Liver (tissue), 9 donors: ENCODE data around the gene SNTA1. TPM values are rescaled to one million over a fixed set of nuclear protein-coding genes. Genes with fewer than 3 reads are reported as not detected.

Experiments
- DNase-seq: peaks from one replicate; pipeline ENCODE4 v3.0.0-alpha.2; 2017; ENCODE audit warnings: low spot score
- H3K27ac ChIP-seq, 2 donors: one replicate each; pipeline ENCODE4 v1.7.0; 2013; ENCODE audit warnings: inconsistent platforms in 2 of 2, low read length in 2 of 2, control low read depth in 1 of 2, low read depth in 1 of 2, mild to moderate bottlenecking in 1 of 2
- H3K27me3 ChIP-seq, 4 donors: one replicate each; pipeline versions ENCODE4 v1.6.1 to v1.7.0; 2013; ENCODE audit warnings: low read length in 3 of 4, inconsistent platforms in 1 of 4, mild to moderate bottlenecking in 1 of 4, moderate library complexity in 1 of 4; ENCODE audit not compliant: control insufficient read depth in 4 of 4, insufficient read depth in 4 of 4
- H3K36me3 ChIP-seq, 4 donors: one replicate each; pipeline versions ENCODE4 v1.6.1 to v1.7.0; 2013; ENCODE audit warnings: low read length in 3 of 4, mild to moderate bottlenecking in 3 of 4, low read depth in 1 of 4, moderate library complexity in 1 of 4; ENCODE audit not compliant: control insufficient read depth in 4 of 4, insufficient read depth in 3 of 4
- H3K4me1 ChIP-seq, 4 donors: one replicate each; pipeline versions ENCODE4 v1.6.1 to v1.7.0; 2013; ENCODE audit warnings: low read length in 3 of 4, mild to moderate bottlenecking in 3 of 4, moderate library complexity in 1 of 4; ENCODE audit not compliant: control insufficient read depth in 4 of 4, insufficient read depth in 4 of 4
- H3K4me3 ChIP-seq, 3 donors: one replicate each; pipeline versions ENCODE4 v1.6.1 to v1.7.0; 2013; ENCODE audit warnings: low read length in 3 of 3, control low read depth in 1 of 3, low read depth in 1 of 3, mild to moderate bottlenecking in 1 of 3
- H3K9ac ChIP-seq, 2 donors: one replicate each; pipeline ENCODE4 v1.7.0; 2013; ENCODE audit warnings: low read length in 2 of 2, mild to moderate bottlenecking in 2 of 2, moderate library complexity in 2 of 2, control low read depth in 1 of 2, low read depth in 1 of 2
- H3K9me3 ChIP-seq, 4 donors: one replicate each; pipeline versions ENCODE4 v1.6.1 to v1.7.0; 2013; ENCODE audit warnings: low read length in 3 of 4; ENCODE audit not compliant: control insufficient read depth in 4 of 4
- CTCF ChIP-seq: fragments of 150-350 bp; IDR thresholded peaks from 2 replicates; pipeline ENCODE4 v1.5.1; 2017; ENCODE audit warnings: improper control_type of control experiment, low read depth, low read length; ENCODE audit not compliant: missing input control
- EGR1 ChIP-seq, 2 donors: IDR thresholded peaks; 2 replicates each; pipeline ENCODE4 v1.6.1; 2016 to 2018; ENCODE audit warnings: antibody characterized with exemption in 2 of 2, low read depth in 2 of 2
- FOXA1 ChIP-seq: IDR thresholded peaks from 2 replicates; pipeline ENCODE4 v1.6.1; 2016; ENCODE audit warnings: antibody characterized with exemption
- FOXA2 ChIP-seq: IDR thresholded peaks from 2 replicates; pipeline ENCODE4 v1.6.1; 2016; ENCODE audit warnings: antibody characterized with exemption
- GABPA ChIP-seq, 2 donors: IDR thresholded peaks in 1 of 2; conservative IDR thresholded peaks in 1 of 2; 2 replicates each; pipeline ENCODE4 v1.6.1; 2016; ENCODE audit warnings: antibody characterized with exemption in 2 of 2, mild to moderate bottlenecking in 1 of 2, moderate library complexity in 1 of 2
- HNF4A ChIP-seq, 2 donors: conservative IDR thresholded peaks; 2 replicates each; pipeline ENCODE4 v1.6.1; 2016; ENCODE audit warnings: antibody characterized with exemption in 2 of 2, mild to moderate bottlenecking in 2 of 2
- HNF4G ChIP-seq: IDR thresholded peaks from 2 replicates; pipeline ENCODE4 v1.6.1; 2016; ENCODE audit warnings: antibody characterized with exemption
- JUND ChIP-seq, 2 donors: IDR thresholded peaks; 2 replicates each; pipeline ENCODE4 v1.6.1; 2016; ENCODE audit warnings: antibody characterized with exemption in 2 of 2
- MAX ChIP-seq: IDR thresholded peaks from 2 replicates; pipeline ENCODE4 v1.6.1; 2016; ENCODE audit warnings: antibody characterized with exemption
- NR2F2 ChIP-seq: IDR thresholded peaks from 2 replicates; pipeline ENCODE4 v1.6.1; 2016; ENCODE audit warnings: antibody characterized with exemption
- RAD21 ChIP-seq, 2 donors: IDR thresholded peaks; 2 replicates each; pipeline ENCODE4 v1.6.1; 2016; ENCODE audit warnings: antibody characterized with exemption in 2 of 2, mild to moderate bottlenecking in 2 of 2
- REST ChIP-seq: IDR thresholded peaks from 2 replicates; pipeline ENCODE4 v1.6.1; 2016; ENCODE audit warnings: antibody characterized with exemption, mild to moderate bottlenecking
- RXRA ChIP-seq, 2 donors: IDR thresholded peaks; 2 replicates each; pipeline ENCODE4 v1.6.1; 2017 to 2018; ENCODE audit warnings: antibody characterized with exemption in 2 of 2, mild to moderate bottlenecking in 1 of 2
- SP1 ChIP-seq: IDR thresholded peaks from 2 replicates; pipeline ENCODE4 v1.6.1; 2018; ENCODE audit warnings: antibody characterized with exemption, mild to moderate bottlenecking
- TAF1 ChIP-seq: conservative IDR thresholded peaks from 2 replicates; pipeline ENCODE4 v1.6.1; 2016; ENCODE audit warnings: antibody characterized with exemption, mild to moderate bottlenecking
- YY1 ChIP-seq: IDR thresholded peaks from 2 replicates; pipeline ENCODE4 v1.6.1; 2016; ENCODE audit warnings: antibody characterized with exemption, mild to moderate bottlenecking
- ZBTB33 ChIP-seq: IDR thresholded peaks from 2 replicates; pipeline ENCODE4 v1.6.1; 2016; ENCODE audit warnings: antibody characterized with exemption
- WGBS: extraction: QIAGEN DNeasy Blood & Tissue Kit; methylation state at CpG from one replicate; pipeline ENCODE4 v1.1.7; 2013; 5-methylcytosine and 5-hydroxymethylcytosine counted together
- polyA plus RNA-seq, 2 donors: library from polyadenylated mRNA; stranded (reverse) in 1 of 2; unstranded in 1 of 2; fragments of 200-250 nt in 1 of 2; fragments of >200 nt in 1 of 2; fragmentation: Nextera tagmentation in 1 of 2; extraction: Ambion mirVana in 1 of 2; gene quantifications; one replicate each; pipeline versions ENCODE4 v1.2.1 to v1.2.3, GENCODE V29; 2013 to 2015
- total RNA-seq, 2 donors: library from RNA; depleted of rRNA; stranded (reverse); fragments of >200 nt; gene quantifications; one replicate each; pipeline ENCODE4 v1.2.3, GENCODE V29; 2014
- TF ChIP-seq, protein P1 (sequence below): IDR thresholded peaks from 2 replicates; pipeline ENCODE4 v1.6.1; 2016; ENCODE audit warnings: antibody characterized with exemption
- donor health status: healthy.
- donor health status: healthy.
- donor health status: healthy.
- donor health status: healthy.
- donor health status: healthy.

SNTA1 gene
- total and polyA plus RNA-seq, 4 donors, result 3.8 to 9.6 (median 6.9) TPM

DNA sequence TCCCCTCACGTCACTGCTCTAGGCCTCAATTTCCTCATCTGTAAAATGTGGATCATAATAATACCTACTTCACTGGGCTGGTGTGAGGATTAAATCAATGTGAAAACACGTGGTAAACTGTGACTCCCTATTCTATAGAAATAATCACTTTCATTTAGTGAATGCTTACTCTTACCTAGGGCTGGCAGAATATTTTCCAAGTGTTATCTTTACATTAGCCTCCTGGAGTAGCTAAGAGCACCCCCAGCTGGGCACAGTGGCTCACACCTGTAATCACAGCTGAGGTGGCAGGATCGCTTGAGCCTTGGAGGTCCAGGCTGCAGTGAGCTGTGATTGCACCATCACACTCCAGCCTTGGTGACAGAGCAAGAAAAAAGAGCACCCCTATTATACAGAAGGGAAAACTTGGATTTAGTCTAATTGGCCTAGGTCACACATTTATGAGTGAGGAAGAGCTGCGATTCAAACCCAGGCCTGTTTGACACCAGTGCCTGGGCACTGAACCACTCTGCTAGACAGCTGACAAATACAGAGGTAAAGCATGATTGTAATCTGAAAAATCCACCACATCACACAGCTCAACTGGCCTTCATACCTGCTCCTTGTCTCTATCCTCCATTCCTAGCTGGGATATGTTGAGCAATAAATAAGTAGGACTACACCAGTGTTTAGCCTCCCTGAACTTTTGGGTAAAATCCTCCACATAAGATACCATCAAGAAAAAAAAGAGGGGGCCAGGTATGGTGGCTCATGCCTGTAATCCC is 1.4 kb upstream of the SNTA1 start:
- H3K36me3 ChIP-seq, result no peaks in the 10 kb centered on the region
- WGBS, result 43% methylated on average over 4 of the region's 4 CpGs

GRCh38 chr20:33443006-33443511 is 504 bp downstream of the SNTA1 start:
- no peaks in the 10 kb centered on the region for H3K9me3 ChIP-seq
- no peak for DNase-seq
- 3% methylated on average over 45 of the region's 45 CpGs for WGBS
- peak overlapping the region in 1 of 2 donors; percentile 24 for H3K9ac ChIP-seq
- peaks cover 5 to 31% (median 21%) of the 10 kb centered on the region in 4 donors for H3K4me1 ChIP-seq
- H3K27me3 ChIP-seq, result no peaks in the 10 kb centered on the region
- no peak overlapping the region for H3K27ac ChIP-seq
- H3K36me3 ChIP-seq, result no peaks in the 10 kb centered on the region
- TF ChIP-seq FOXA1 (no peak), ZBTB33 (no peak), RAD21 (IDR thresholded peaks at IDR 0.05) (no peak), JUND (IDR thresholded peaks at IDR 0.05) (no peak), CTCF (no peak), HNF4A (conservative IDR thresholded peaks at IDR 0.05) (no peak), TAF1 (no peak), SP1 (no peak), YY1 (no peak), NR2F2 (no peak), MAX (no peak), REST (no peak), HNF4G (no peak), RXRA (IDR thresholded peaks at IDR 0.05) (no peak), FOXA2 (no peak), EGR1 (IDR thresholded peaks at IDR 0.05; ENCODE audit: low read depth in 2 of 2) (no peak), GABPA (IDR thresholded peaks at IDR 0.05 in 1 of 2, conservative IDR thresholded peaks at IDR 0.05 in 1 of 2) (no peak)
- TF ChIP-seq, protein P1, sequence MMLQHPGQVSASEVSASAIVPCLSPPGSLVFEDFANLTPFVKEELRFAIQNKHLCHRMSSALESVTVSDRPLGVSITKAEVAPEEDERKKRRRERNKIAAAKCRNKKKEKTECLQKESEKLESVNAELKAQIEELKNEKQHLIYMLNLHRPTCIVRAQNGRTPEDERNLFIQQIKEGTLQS, result no peak
- H3K4me3 ChIP-seq, result peak overlapping the region; percentile 44 to 81 (median 68)

More for the DNA sequence above, 1.4 kb upstream of the SNTA1 start:
- TF ChIP-seq NR2F2 (no peak), RAD21 (IDR thresholded peaks at IDR 0.05) (peak; percentile 42 to 56)
- DNase-seq, result no peak
- Histone ChIP-seq H3K9me3 (no peaks in the 10 kb centered on the region), H3K4me1 (peaks cover 5 to 31% (median 21%) of the 10 kb centered on the region in 4 donors), H3K4me3 (peak overlapping the region in 1 of 3 donors; percentile 81), H3K9ac (no peak overlapping the region), H3K27ac (no peak overlapping the region), H3K27me3 (no peaks in the 10 kb centered on the region)
